Panc1 (cell line): ENCODE data around the gene HBG2. TPM values are rescaled to one million over a fixed set of nuclear protein-coding genes. Genes with fewer than 3 reads are reported as not detected.

Experiments used
- ATAC-seq: fragments of 200-7000 bp; cut with Tn5 transposase; 2 replicates; pipeline ENCODE4 v1.9.1; 2020; ENCODE audit warnings: mild to moderate bottlenecking, moderate library complexity
- BruUV-seq: library from RNA; stranded (reverse); fragments of 400-500 nt; replicated peaks from 2 replicates; lab custom pipeline; 2021; lab: Mats Ljungman, UMichigan
- CTCF ChIA-PET: fragments of 300-600 bp; sonication (Branson Sonifier 250); formaldehyde crosslinking; loops from one replicate; lab custom pipeline; 2022; ENCODE audit warnings: antibody characterized with exemption; lab: Charles Lee
- POLR2A ChIA-PET: fragments of 300-600 bp; sonication (Branson Sonifier 250); formaldehyde crosslinking; loops from one replicate; lab custom pipeline; 2022; ENCODE audit warnings: antibody characterized with exemption; lab: Charles Lee
- DNase-seq: peaks from one replicate; pipeline ENCODE4 v3.0.0-alpha.2; 2010; ENCODE audit warnings: low read depth, low spot score
- H3K27ac ChIP-seq: 2 replicates; pipeline ENCODE4 v1.5.1; 2011; ENCODE audit warnings: mild to moderate bottlenecking, low read length, inconsistent platforms
- H3K27me3 ChIP-seq: fragments of 200-500 bp; sonication (Bioruptor generic); 2 replicates; pipeline ENCODE4 v1.6.0; 2014; ENCODE audit warnings: low read length, inconsistent platforms; ENCODE audit not compliant: control insufficient read depth, insufficient read depth
- H3K36me3 ChIP-seq: fragments of 200-500 bp; sonication (Bioruptor generic); 2 replicates; pipeline ENCODE4 v1.5.1; 2014; ENCODE audit warnings: inconsistent platforms, mild to moderate bottlenecking, low read length, moderate library complexity; ENCODE audit not compliant: control insufficient read depth, insufficient read depth
- H3K4me1 ChIP-seq: 2 replicates; pipeline ENCODE4 v1.5.1; 2011; ENCODE audit warnings: inconsistent platforms, mild to moderate bottlenecking, low read length, moderate library complexity; ENCODE audit not compliant: control insufficient read depth, insufficient read depth
- H3K4me3 ChIP-seq, 2 experiments: 2 replicates each; pipeline ENCODE4 v1.5.1; 2011 to 2012; ENCODE audit warnings: low read depth in 2 of 2, low read length in 2 of 2, mild to moderate bottlenecking in 2 of 2, inconsistent platforms in 1 of 2, moderate library complexity in 1 of 2
- H3K9me3 ChIP-seq: fragments of 200-500 bp; sonication (Bioruptor generic); 2 replicates; pipeline ENCODE4 v1.5.1; 2014; ENCODE audit warnings: low read depth, mild to moderate bottlenecking, inconsistent platforms, low read length, moderate library complexity; ENCODE audit not compliant: control insufficient read depth, insufficient read depth
- CTCF ChIP-seq: fragments of 450-650 bp; IDR thresholded peaks from 2 replicates; pipeline ENCODE4 v1.5.1; 2017; ENCODE audit warnings: mild to moderate bottlenecking
- POLR2AphosphoS5 ChIP-seq: IDR thresholded peaks from 2 replicates; pipeline ENCODE4 v1.6.1; 2012; ENCODE audit warnings: mild to moderate bottlenecking, low read depth, low read length, moderate library complexity
- REST ChIP-seq, 2 experiments: IDR thresholded peaks; 2 replicates each; pipeline ENCODE4 v1.6.1; 2011 to 2012; ENCODE audit warnings: low read depth in 2 of 2, control low read depth in 1 of 2, low read length in 1 of 2, mild to moderate bottlenecking in 1 of 2, moderate library complexity in 1 of 2; ENCODE audit not compliant: insufficient read depth in 1 of 2
- SIN3A ChIP-seq: IDR thresholded peaks from 2 replicates; pipeline ENCODE4 v1.6.1; 2012; ENCODE audit warnings: low read depth, mild to moderate bottlenecking, low read length, moderate library complexity, borderline replicate concordance; ENCODE audit not compliant: insufficient read depth
- TCF7L2 ChIP-seq: IDR thresholded peaks from 2 replicates; pipeline ENCODE4 v1.6.1; 2011; ENCODE audit warnings: mild to moderate bottlenecking, low read depth, low read length, inconsistent platforms
- in situ Hi-C: cut with HindIII; loops from 2 replicates; pipeline ENCODE4 v1.10.0; 2016; ENCODE audit warnings: low sequenced_read_pairs, low pct_unique_long_range_greater_than_20kb
- intact Hi-C: fragments of 100-400 bp; cut with micrococcal nuclease; formaldehyde crosslinking; loops from one replicate; pipeline ENCODE4 v1.10.0; 2022; ENCODE audit not compliant: unreplicated experiment
- total RNA-seq: library from RNA; stranded (reverse); gene quantifications from one replicate; pipeline ENCODE4 v1.2.1, GENCODE V29; 2021; ENCODE audit not compliant: unreplicated experiment

The HBG2 gene
- total RNA-seq, 1 experiment from 2014 or later = 6.5 TPM

DNA sequence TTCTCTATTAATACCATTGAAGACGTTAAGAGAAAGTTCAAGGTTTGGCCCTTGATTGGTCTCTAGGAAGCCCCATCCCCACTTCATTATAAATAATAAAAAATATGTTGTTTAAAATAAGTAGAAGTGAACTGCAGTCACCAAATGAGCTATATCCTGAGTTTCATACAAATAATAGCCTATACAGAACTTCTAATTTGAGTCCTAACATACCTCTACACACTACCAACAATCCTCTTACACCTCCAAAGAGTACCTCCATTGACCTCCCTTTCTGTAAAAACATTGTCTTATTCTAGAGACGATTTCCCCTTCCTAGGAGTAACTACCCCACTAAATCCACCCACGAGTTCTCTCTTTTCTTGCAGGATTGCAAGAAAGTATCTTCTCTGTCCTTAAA lies 13.1 kb downstream of the HBG2 start:
- no peaks in the 10 kb centered on the region for H3K36me3 ChIP-seq
- BruUV-seq = no TSS peak
- DNase-seq (no peak), ATAC-seq (no peak)
- intact Hi-C loops = no loop called here
- ChIA-PET CTCF (no interaction called here), POLR2A (no interaction called here)
- peaks cover 4% of the 10 kb centered on the region; the same call in 1 of the 2 replicates for H3K27me3 ChIP-seq
- no peak overlapping the region for H3K27ac ChIP-seq
- H3K4me1 ChIP-seq = no peaks in the 10 kb centered on the region
- no peak for TF ChIP-seq POLR2AphosphoS5
- no peak for TF ChIP-seq TCF7L2
- no peak for TF ChIP-seq REST (IDR thresholded peaks at IDR 0.05; ENCODE audit: insufficient read depth in 1 of 2, low read depth in 2 of 2, low read length in 1 of 2)
- TF ChIP-seq CTCF = no peak
- TF ChIP-seq SIN3A = no peak
- in situ Hi-C loops = no loop called here
- no peaks in the 10 kb centered on the region for H3K9me3 ChIP-seq
- H3K4me3 ChIP-seq = no peak overlapping the region

- Histone ChIP-seq H3K9me3 (no peaks in the 10 kb centered on the region), H3K27me3 (peaks cover 4% of the 10 kb centered on the region; the same call in 1 of the 2 replicates), H3K4me3 (no peak overlapping the region), H3K4me1 (no peaks in the 10 kb centered on the region), H3K36me3 (no peaks in the 10 kb centered on the region), H3K27ac (no peak overlapping the region)
- TF ChIP-seq SIN3A (no peak), TCF7L2 (no peak), CTCF (no peak), REST (IDR thresholded peaks at IDR 0.05; ENCODE audit: insufficient read depth in 1 of 2, low read depth in 2 of 2, low read length in 1 of 2) (no peak), POLR2AphosphoS5 (no peak)
- intact Hi-C loops = no loop called here
- no TSS peak for BruUV-seq
- DNase-seq (no peak), ATAC-seq (no peak)
- CTCF ChIA-PET = no interaction called here
- POLR2A ChIA-PET = no interaction called here
- in situ Hi-C loops = no loop called here
Measured at GRCh38 chr11:5240458-5240857, 14.1 kb downstream of the HBG2 start.
